Vagina (tissue), 2 donors: ENCODE results near the gene PLD5. TPM values are rescaled to one million over a fixed set of nuclear protein-coding genes. Genes with fewer than 3 reads are reported as not detected.

Experiments used
- DNase-seq, 2 donors: peaks; one replicate each; pipeline ENCODE4 v3.0.0-alpha.2; 2017; ENCODE audit errors: extremely low spot score in 2 of 2
- H3K27ac ChIP-seq: fragments of 200-600 bp; sonication (generic); one replicate; pipeline ENCODE4 v1.5.1; 2019
- H3K27me3 ChIP-seq: fragments of 200-600 bp; sonication (generic); one replicate; pipeline ENCODE4 v1.5.1; 2019
- H3K36me3 ChIP-seq, 2 donors: fragments of 200-600 bp; sonication (generic); one replicate each; pipeline ENCODE4 v1.5.1; 2017 to 2019
- H3K4me1 ChIP-seq: fragments of 200-600 bp; sonication (generic); one replicate; pipeline ENCODE4 v1.5.1; 2019
- H3K4me3 ChIP-seq, 2 donors: fragments of 200-600 bp; sonication (generic); 1 replicate in 1 of 2; 2 replicates in 1 of 2; pipeline ENCODE4 v1.5.1; 2016 to 2019
- H3K9me3 ChIP-seq: fragments of 200-600 bp; sonication (generic); one replicate; pipeline ENCODE4 v1.5.1; 2019
- CTCF ChIP-seq, 3 experiments: fragments of 450-650 bp in 2 of 3; fragments of 200-600 bp in 1 of 3; sonication (generic) in 1 of 3; IDR thresholded peaks; one replicate each; pipeline ENCODE4 v1.5.1; 2017 to 2019; ENCODE audit warnings: antibody characterized with exemption in 3 of 3, mild to moderate bottlenecking in 2 of 3, moderate library complexity in 2 of 3
- POLR2A ChIP-seq, 2 donors: fragments of 450-650 bp; IDR thresholded peaks; one replicate each; pipeline ENCODE4 v1.6.1; 2017; ENCODE audit warnings: antibody characterized with exemption in 2 of 2, mild to moderate bottlenecking in 2 of 2, moderate library complexity in 2 of 2
- POLR2AphosphoS5 ChIP-seq, 2 donors: sonication (generic); formaldehyde crosslinking; IDR thresholded peaks; one replicate each; pipeline ENCODE4 v1.9.0; 2017; ENCODE audit warnings: antibody characterized with exemption in 2 of 2, mild to moderate bottlenecking in 2 of 2, low read depth in 1 of 2; ENCODE audit not compliant: insufficient read depth in 1 of 2
- intact Hi-C: fragments of 100-400 bp; cut with DNase I; formaldehyde crosslinking; loops from one replicate; pipeline ENCODE4 v1.15.1; 2023
- total RNA-seq: library from RNA; depleted of rRNA; stranded (reverse); fragments of >200 nt; gene quantifications from one replicate; pipeline ENCODE4 v1.2.3, GENCODE V29; 2016

PLD5 gene
- total RNA-seq, 1 donor from 2014 or later = 1.5 TPM

GRCh38 chr1:242515555-242515954 is 8.9 kb downstream of the PLD5 start:
- Histone ChIP-seq H3K9me3 (no peaks in the 10 kb centered on the region), H3K4me3 (no peak overlapping the region), H3K27ac (no peak overlapping the region), H3K36me3 (no peaks in the 10 kb centered on the region), H3K4me1 (no peaks in the 10 kb centered on the region), H3K27me3 (no peaks in the 10 kb centered on the region)
- intact Hi-C loops = no loop called here
- no peak for DNase-seq
- TF ChIP-seq CTCF (IDR thresholded peaks at IDR 0.05) = no peak

- DNase-seq = no peak
- TF ChIP-seq POLR2AphosphoS5 (IDR thresholded peaks at IDR 0.05; ENCODE audit: insufficient read depth in 1 of 2, low read depth in 1 of 2) (no peak), CTCF (IDR thresholded peaks at IDR 0.05) (no peak), POLR2A (IDR thresholded peaks at IDR 0.05) (no peak)
- H3K4me1 ChIP-seq = no peaks in the 10 kb centered on the region
- intact Hi-C loops = no loop called here
- H3K27ac ChIP-seq = no peak overlapping the region
- H3K27me3 ChIP-seq = no peaks in the 10 kb centered on the region
- H3K36me3 ChIP-seq = no peaks in the 10 kb centered on the region
- H3K4me3 ChIP-seq = no peak overlapping the region
- no peaks in the 10 kb centered on the region for H3K9me3 ChIP-seq
Measured at GRCh38 chr1:242506724-242507123, 17.8 kb downstream of the PLD5 start.

- Histone ChIP-seq H3K27me3 (no peaks in the 10 kb centered on the region), H3K36me3 (no peaks in the 10 kb centered on the region), H3K9me3 (no peaks in the 10 kb centered on the region), H3K27ac (no peak overlapping the region), H3K4me3 (no peak overlapping the region), H3K4me1 (no peaks in the 10 kb centered on the region)
- no peak for DNase-seq
- no peak for TF ChIP-seq CTCF (IDR thresholded peaks at IDR 0.05)
- TF ChIP-seq POLR2A (IDR thresholded peaks at IDR 0.05) = no peak
- TF ChIP-seq POLR2AphosphoS5 (IDR thresholded peaks at IDR 0.05; ENCODE audit: insufficient read depth in 1 of 2, low read depth in 1 of 2) = no peak
- intact Hi-C loops = no loop called here
Measured at GRCh38 chr1:242489545-242489944, 35.0 kb downstream of the PLD5 start.

GRCh38 chr1:242477944-242478343 is 46.6 kb downstream of the PLD5 start:
- intact Hi-C loops = loop anchor here (10.0 kb wide), 1 partner anchor 837 kb away; no protein-coding TSS in a partner anchor

GRCh38 chr1:242470774-242471173 is 53.7 kb downstream of the PLD5 start:
- Histone ChIP-seq H3K9me3 (no peaks in the 10 kb centered on the region), H3K27me3 (no peaks in the 10 kb centered on the region), H3K36me3 (no peaks in the 10 kb centered on the region), H3K4me1 (no peaks in the 10 kb centered on the region), H3K27ac (no peak overlapping the region), H3K4me3 (no peak overlapping the region)
- intact Hi-C loops = loop anchor here (10.0 kb wide), 1 partner anchor 844 kb away; no protein-coding TSS in a partner anchor
- TF ChIP-seq POLR2AphosphoS5 (IDR thresholded peaks at IDR 0.05; ENCODE audit: insufficient read depth in 1 of 2, low read depth in 1 of 2) (no peak), POLR2A (IDR thresholded peaks at IDR 0.05) (no peak), CTCF (IDR thresholded peaks at IDR 0.05) (no peak)
- DNase-seq = no peak

More at GRCh38 chr1:242477944-242478343, 46.6 kb downstream of the PLD5 start:
- DNase-seq = no peak
- Histone ChIP-seq H3K27me3 (no peaks in the 10 kb centered on the region), H3K4me3 (no peak overlapping the region), H3K27ac (no peak overlapping the region), H3K9me3 (no peaks in the 10 kb centered on the region), H3K36me3 (no peaks in the 10 kb centered on the region), H3K4me1 (no peaks in the 10 kb centered on the region)
- TF ChIP-seq CTCF (IDR thresholded peaks at IDR 0.05) (no peak), POLR2A (IDR thresholded peaks at IDR 0.05) (no peak), POLR2AphosphoS5 (IDR thresholded peaks at IDR 0.05; ENCODE audit: insufficient read depth in 1 of 2, low read depth in 1 of 2) (no peak)
